SK-N-SH (cell line): ENCODE data around the gene PHF20. TPM values are rescaled to one million over a fixed set of nuclear protein-coding genes. Genes with fewer than 3 reads are reported as not detected.

Experiments
- CTCF ChIA-PET: fragments of 300-600, 350-600 bp; formaldehyde crosslinking; extraction: SDS; loops from one replicate; lab custom pipeline; 2021; lab: Yijun Ruan, JAX
- POLR2A ChIA-PET: fragments of 350-600 bp; sonication (Branson Sonifier 250); formaldehyde crosslinking; extraction: SDS; loops from one replicate; lab custom pipeline; 2020; ENCODE audit warnings: antibody characterized with exemption, inconsistent platforms; lab: Yijun Ruan, JAX
- DNase-seq: peaks from one replicate; pipeline ENCODE4 v3.0.0; 2012
- H2AFZ ChIP-seq: fragments of 200-600 bp; sonication (generic); 2 replicates; pipeline ENCODE4 v1.8.1; 2016; ENCODE audit warnings: antibody characterized with exemption, mild to moderate bottlenecking, low read depth
- H3F3A ChIP-seq: fragments of 200-600 bp; sonication (generic); replicated peaks from 2 replicates; pipeline ENCODE3; 2016; ENCODE audit warnings: antibody characterized with exemption, mild to moderate bottlenecking; ENCODE audit not compliant: insufficient read depth
- H3K27ac ChIP-seq, 2 experiments: fragments of 200-500 bp in 1 of 2; fragments of 200-600 bp in 1 of 2; sonication (Bioruptor generic) in 1 of 2; sonication (generic), shearing (Covaris generic) in 1 of 2; 2 replicates each; pipeline versions ENCODE4 v1.5.1 to v1.6.1; 2014 to 2016; ENCODE audit warnings: low read depth in 2 of 2, inconsistent platforms in 1 of 2, low read length in 1 of 2, mild to moderate bottlenecking in 1 of 2, mixed read lengths in 1 of 2
- H3K27me3 ChIP-seq: fragments of 200-600 bp; sonication (generic), shearing (Covaris generic); 2 replicates; pipeline ENCODE4 v1.6.1; 2016; ENCODE audit warnings: mixed run types; ENCODE audit not compliant: insufficient read depth
- H3K36me3 ChIP-seq, 2 experiments: fragments of 200-500 bp in 1 of 2; fragments of 200-600 bp in 1 of 2; sonication (Bioruptor generic) in 1 of 2; sonication (generic) in 1 of 2; replicated peaks in 1 of 2; 2 replicates each; pipeline versions ENCODE3 to v1.5.1; 2014 to 2016; ENCODE audit warnings: low read length in 1 of 2, mild to moderate bottlenecking in 1 of 2; ENCODE audit not compliant: insufficient read depth in 2 of 2, control insufficient read depth in 1 of 2
- H3K4me1 ChIP-seq, 2 experiments: fragments of 200-500 bp in 1 of 2; fragments of 200-600 bp in 1 of 2; sonication (Bioruptor generic) in 1 of 2; sonication (generic), shearing (Covaris generic) in 1 of 2; 2 replicates each; pipeline versions ENCODE4 v1.5.1 to v1.6.1; 2014 to 2016; ENCODE audit warnings: low read depth in 1 of 2, low read length in 1 of 2, mixed run types in 1 of 2; ENCODE audit not compliant: insufficient read depth in 2 of 2, control insufficient read depth in 1 of 2
- H3K4me2 ChIP-seq: fragments of 200-600 bp; sonication (generic), shearing (Covaris generic); 2 replicates; pipeline ENCODE4 v1.6.1; 2017; ENCODE audit warnings: mixed run types
- H3K4me3 ChIP-seq, 2 experiments: fragments of 200-500 bp in 1 of 2; fragments of 200-600 bp in 1 of 2; sonication (Bioruptor generic) in 1 of 2; sonication (generic), shearing (Covaris generic) in 1 of 2; 2 replicates each; pipeline versions ENCODE4 v1.5.1 to v1.8.1; 2014 to 2016; ENCODE audit warnings: low read depth in 2 of 2, inconsistent platforms in 1 of 2, low read length in 1 of 2, mild to moderate bottlenecking in 1 of 2, mixed read lengths in 1 of 2, moderate library complexity in 1 of 2
- H3K79me2 ChIP-seq: fragments of 200-600 bp; sonication (generic); 2 replicates; pipeline ENCODE4 v1.8.1; 2017; ENCODE audit warnings: mild to moderate bottlenecking; ENCODE audit not compliant: insufficient read depth
- H3K9ac ChIP-seq: fragments of 200-600 bp; sonication (generic); 2 replicates; pipeline ENCODE4 v1.6.1; 2017; ENCODE audit warnings: mixed run types
- H3K9me2 ChIP-seq: fragments of 200-600 bp; sonication (generic); 2 replicates; pipeline ENCODE4 v1.6.1; 2017; ENCODE audit warnings: mixed run types
- H3K9me3 ChIP-seq: fragments of 200-600 bp; sonication (generic); 2 replicates; pipeline ENCODE4 v1.6.1; 2017; ENCODE audit warnings: mixed run types, mild to moderate bottlenecking, moderate library complexity
- H4K20me1 ChIP-seq: fragments of 200-600 bp; sonication (generic); 2 replicates; pipeline ENCODE4 v1.6.1; 2017; ENCODE audit warnings: mild to moderate bottlenecking, mixed run types; ENCODE audit not compliant: insufficient read depth
- CHD2 ChIP-seq: fragments of 150-350 bp; IDR thresholded peaks from 2 replicates; pipeline ENCODE4 v1.6.1; 2018; ENCODE audit warnings: low read length; ENCODE audit not compliant: partially characterized antibody
- ELF1 ChIP-seq: IDR thresholded peaks from 2 replicates; pipeline ENCODE4 v1.4.0; 2012
- FOSL2 ChIP-seq: IDR thresholded peaks from 2 replicates; pipeline ENCODE4 v1.4.0; 2012; ENCODE audit warnings: low read depth, mild to moderate bottlenecking, moderate library complexity, borderline replicate concordance
- FOXJ3 ChIP-seq: sonication (generic); formaldehyde crosslinking; IDR thresholded peaks from 2 replicates; pipeline ENCODE4 v1.5.1; 2020; ENCODE audit warnings: mild to moderate bottlenecking, missing genetic modification reagents
- MAX ChIP-seq: IDR thresholded peaks from 2 replicates; pipeline ENCODE4 v1.4.0; 2012; ENCODE audit warnings: low read depth
- RCOR1 ChIP-seq: fragments of 150-350 bp; IDR thresholded peaks from 2 replicates; pipeline ENCODE4 v1.6.1; 2017; ENCODE audit warnings: antibody characterized with exemption, low read length
- RFX5 ChIP-seq: IDR thresholded peaks from 2 replicates; pipeline ENCODE4 v1.6.1; 2012; ENCODE audit warnings: mild to moderate bottlenecking, improper control_type of control experiment, low read length
- RXRA ChIP-seq: IDR thresholded peaks from 2 replicates; pipeline ENCODE4 v1.4.0; 2012; ENCODE audit warnings: low read depth, mild to moderate bottlenecking, borderline replicate concordance
- SMC3 ChIP-seq: IDR thresholded peaks from 2 replicates; pipeline ENCODE4 v1.6.1; 2012; ENCODE audit warnings: low read depth, low read length, improper control_type of control experiment
- TAF1 ChIP-seq: IDR thresholded peaks from 2 replicates; pipeline ENCODE4 v1.6.1; 2012; ENCODE audit warnings: low read depth, mild to moderate bottlenecking, low read length, moderate library complexity, borderline replicate concordance
- TCF12 ChIP-seq: IDR thresholded peaks from 2 replicates; pipeline ENCODE4 v1.4.0; 2012
- TEAD4 ChIP-seq: IDR thresholded peaks from 2 replicates; pipeline ENCODE4 v1.4.0; 2012; ENCODE audit warnings: mild to moderate bottlenecking, borderline replicate concordance; ENCODE audit not compliant: insufficient read depth
- USF1 ChIP-seq: IDR thresholded peaks from 2 replicates; pipeline ENCODE4 v1.4.0; 2012; ENCODE audit warnings: low read depth, borderline replicate concordance
- USF2 ChIP-seq: fragments of 150-350 bp; IDR thresholded peaks from 2 replicates; pipeline ENCODE4 v1.6.1; 2017; ENCODE audit warnings: antibody characterized with exemption, low read length, low read depth, borderline replicate concordance
- WGBS: methylation state at CpG from one replicate; pipeline ENCODE4 v1.1.6; 2017; ENCODE audit warnings: low lambda C conversion rate; 5-methylcytosine and 5-hydroxymethylcytosine counted together
- polyA plus RNA-seq, 3 experiments: library from polyadenylated mRNA; depleted of rRNA; stranded (reverse); fragments of >200 nt; gene quantifications; 2 replicates each; pipeline ENCODE4 v1.2.3, GENCODE V29; 2012
- TF ChIP-seq, protein P1 (sequence below): IDR thresholded peaks from 2 replicates; pipeline ENCODE4 v1.6.1; 2012; ENCODE audit warnings: mild to moderate bottlenecking, low read depth, low read length, moderate library complexity
- TF ChIP-seq, protein P2 (sequence below): fragments of 200-600 bp; sonication (generic); IDR thresholded peaks from 2 replicates; pipeline ENCODE4 v1.6.1; 2017; ENCODE audit warnings: antibody characterized with exemption, mild to moderate bottlenecking, moderate library complexity

The PHF20 gene
- polyA plus RNA-seq, 1 of the 3 experiments (the other 2 are of a cell fraction) = 23.8 TPM

DNA sequence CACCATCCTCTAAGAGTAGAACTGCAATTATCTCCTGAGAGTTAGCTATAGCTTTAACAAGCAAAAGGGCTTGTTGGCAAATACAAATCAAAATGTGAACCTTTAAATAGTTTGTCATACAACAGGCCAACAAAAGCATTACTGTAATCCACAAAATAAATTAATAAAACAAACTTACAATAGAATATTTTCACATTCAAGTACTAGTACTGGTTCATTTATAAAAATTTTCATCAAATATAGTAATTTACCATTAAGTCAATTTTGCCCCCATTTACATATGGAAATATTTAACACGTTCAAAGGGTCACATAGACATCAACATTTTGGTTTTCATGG lies 39.2 kb upstream of the PHF20 start:
- peaks cover 100% of the 10 kb centered on the region for H4K20me1 ChIP-seq
- no peak overlapping the region for H3K27ac ChIP-seq
- peaks cover 39% of the 10 kb centered on the region for H3F3A ChIP-seq
- no peak overlapping the region for H3K4me3 ChIP-seq
- H3K27me3 ChIP-seq = no peaks in the 10 kb centered on the region
- H3K9ac ChIP-seq = no peak overlapping the region
- TF ChIP-seq ELF1 = no peak
- TF ChIP-seq TCF12 = no peak
- no peak for TF ChIP-seq USF2
- TF ChIP-seq FOSL2 = no peak
- no peak for TF ChIP-seq RFX5
- TF ChIP-seq MAX = no peak
- TF ChIP-seq, protein P1, sequence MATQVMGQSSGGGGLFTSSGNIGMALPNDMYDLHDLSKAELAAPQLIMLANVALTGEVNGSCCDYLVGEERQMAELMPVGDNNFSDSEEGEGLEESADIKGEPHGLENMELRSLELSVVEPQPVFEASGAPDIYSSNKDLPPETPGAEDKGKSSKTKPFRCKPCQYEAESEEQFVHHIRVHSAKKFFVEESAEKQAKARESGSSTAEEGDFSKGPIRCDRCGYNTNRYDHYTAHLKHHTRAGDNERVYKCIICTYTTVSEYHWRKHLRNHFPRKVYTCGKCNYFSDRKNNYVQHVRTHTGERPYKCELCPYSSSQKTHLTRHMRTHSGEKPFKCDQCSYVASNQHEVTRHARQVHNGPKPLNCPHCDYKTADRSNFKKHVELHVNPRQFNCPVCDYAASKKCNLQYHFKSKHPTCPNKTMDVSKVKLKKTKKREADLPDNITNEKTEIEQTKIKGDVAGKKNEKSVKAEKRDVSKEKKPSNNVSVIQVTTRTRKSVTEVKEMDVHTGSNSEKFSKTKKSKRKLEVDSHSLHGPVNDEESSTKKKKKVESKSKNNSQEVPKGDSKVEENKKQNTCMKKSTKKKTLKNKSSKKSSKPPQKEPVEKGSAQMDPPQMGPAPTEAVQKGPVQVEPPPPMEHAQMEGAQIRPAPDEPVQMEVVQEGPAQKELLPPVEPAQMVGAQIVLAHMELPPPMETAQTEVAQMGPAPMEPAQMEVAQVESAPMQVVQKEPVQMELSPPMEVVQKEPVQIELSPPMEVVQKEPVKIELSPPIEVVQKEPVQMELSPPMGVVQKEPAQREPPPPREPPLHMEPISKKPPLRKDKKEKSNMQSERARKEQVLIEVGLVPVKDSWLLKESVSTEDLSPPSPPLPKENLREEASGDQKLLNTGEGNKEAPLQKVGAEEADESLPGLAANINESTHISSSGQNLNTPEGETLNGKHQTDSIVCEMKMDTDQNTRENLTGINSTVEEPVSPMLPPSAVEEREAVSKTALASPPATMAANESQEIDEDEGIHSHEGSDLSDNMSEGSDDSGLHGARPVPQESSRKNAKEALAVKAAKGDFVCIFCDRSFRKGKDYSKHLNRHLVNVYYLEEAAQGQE = no peak
- TF ChIP-seq TEAD4 = no peak
- TF ChIP-seq RCOR1 = no peak
- TF ChIP-seq SMC3 = no peak
- POLR2A ChIA-PET = interaction anchor here (0.7 kb wide), 1 partner anchor 10 kb away, joined by 3 read pairs; the partner anchor contains the start of gene RBM39
- 90% methylated on average over 1 of the region's 1 CpG for WGBS
- no peaks in the 10 kb centered on the region for H3K9me3 ChIP-seq
- no peaks in the 10 kb centered on the region for H3K9me2 ChIP-seq
- CTCF ChIA-PET = no interaction called here
- H3K4me1 ChIP-seq = peaks cover 2 to 22% of the 10 kb centered on the region in 2 experiments; a peak in 2 of 4 replicates
- DNase-seq = no peak
- H3K4me2 ChIP-seq = no peak overlapping the region
- no peak overlapping the region for H2AFZ ChIP-seq
- H3K36me3 ChIP-seq = peaks cover 82 to 99% of the 10 kb centered on the region in 2 experiments
- H3K79me2 ChIP-seq = peaks cover 100% of the 10 kb centered on the region

DNA sequence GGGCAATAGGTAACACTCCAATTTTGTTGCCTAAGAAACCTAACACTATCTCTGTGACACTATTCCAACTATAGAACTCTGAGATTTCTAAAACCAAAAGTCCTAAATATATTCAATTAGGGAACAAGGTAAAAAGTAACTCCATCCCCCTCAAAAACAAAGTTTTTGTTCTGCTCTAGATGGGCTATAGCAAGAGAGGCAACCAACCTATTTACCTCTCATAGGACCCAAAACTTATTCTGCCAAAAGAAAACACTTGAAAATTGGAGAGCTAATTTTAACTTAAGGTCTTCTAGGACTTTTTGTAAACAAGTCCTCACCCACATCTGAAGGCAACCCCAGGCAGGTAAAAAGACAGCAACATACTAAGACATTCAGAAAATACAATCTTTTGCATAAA lies 37.4 kb upstream of the PHF20 start:
- Histone ChIP-seq H3F3A (peaks cover 31% of the 10 kb centered on the region), H3K27ac (no peak overlapping the region; a peak in 1 of 4 replicates), H3K4me2 (no peak overlapping the region), H3K27me3 (no peaks in the 10 kb centered on the region), H3K9me3 (no peaks in the 10 kb centered on the region), H3K9ac (no peak overlapping the region), H3K4me1 (peaks cover 7 to 24% of the 10 kb centered on the region in 2 experiments; a peak in 3 of 4 replicates), H3K79me2 (peaks cover 100% of the 10 kb centered on the region), H3K9me2 (no peaks in the 10 kb centered on the region), H3K4me3 (no peak overlapping the region), H4K20me1 (peaks cover 100% of the 10 kb centered on the region), H3K36me3 (peaks cover 85 to 99% of the 10 kb centered on the region in 2 experiments), H2AFZ (no peak overlapping the region)
- CTCF ChIA-PET = interaction anchor here (0.5 to 2.9 kb wide), 2 partner anchors 99 to 151 kb away, joined by 3 to 14 read pairs; no protein-coding TSS in a partner anchor
- POLR2A ChIA-PET = no interaction called here
- no peak for DNase-seq
- TF ChIP-seq FOXJ3 (CRISPR knock-in tag) (no peak), RXRA (no peak), TAF1 (no peak), USF1 (no peak), CHD2 (no peak)
- TF ChIP-seq, protein P2, sequence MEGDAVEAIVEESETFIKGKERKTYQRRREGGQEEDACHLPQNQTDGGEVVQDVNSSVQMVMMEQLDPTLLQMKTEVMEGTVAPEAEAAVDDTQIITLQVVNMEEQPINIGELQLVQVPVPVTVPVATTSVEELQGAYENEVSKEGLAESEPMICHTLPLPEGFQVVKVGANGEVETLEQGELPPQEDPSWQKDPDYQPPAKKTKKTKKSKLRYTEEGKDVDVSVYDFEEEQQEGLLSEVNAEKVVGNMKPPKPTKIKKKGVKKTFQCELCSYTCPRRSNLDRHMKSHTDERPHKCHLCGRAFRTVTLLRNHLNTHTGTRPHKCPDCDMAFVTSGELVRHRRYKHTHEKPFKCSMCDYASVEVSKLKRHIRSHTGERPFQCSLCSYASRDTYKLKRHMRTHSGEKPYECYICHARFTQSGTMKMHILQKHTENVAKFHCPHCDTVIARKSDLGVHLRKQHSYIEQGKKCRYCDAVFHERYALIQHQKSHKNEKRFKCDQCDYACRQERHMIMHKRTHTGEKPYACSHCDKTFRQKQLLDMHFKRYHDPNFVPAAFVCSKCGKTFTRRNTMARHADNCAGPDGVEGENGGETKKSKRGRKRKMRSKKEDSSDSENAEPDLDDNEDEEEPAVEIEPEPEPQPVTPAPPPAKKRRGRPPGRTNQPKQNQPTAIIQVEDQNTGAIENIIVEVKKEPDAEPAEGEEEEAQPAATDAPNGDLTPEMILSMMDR = no peak
- TF ChIP-seq, protein P1 = no peak
